ENCODE results near the gene PKP1.

DNA sequence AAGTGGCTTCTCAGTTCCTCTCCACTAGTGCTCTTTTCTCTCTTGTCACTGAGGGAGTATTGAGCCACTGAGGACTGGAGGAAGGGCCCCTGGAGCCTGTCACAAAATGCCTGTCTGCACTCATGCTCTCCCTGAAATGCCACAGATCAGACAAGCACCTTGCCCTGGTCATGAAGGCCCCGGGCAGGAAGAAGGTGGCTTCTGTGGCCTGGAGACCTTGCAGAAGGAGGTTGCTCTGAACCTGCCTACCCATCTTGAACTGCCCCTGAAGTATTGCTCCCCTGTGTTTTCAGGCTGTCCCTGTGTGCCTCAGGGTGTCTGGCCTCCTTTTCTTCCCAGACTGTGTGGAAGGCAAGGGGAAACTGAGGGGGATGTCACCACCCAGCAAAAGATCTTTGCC is 3.1 kb downstream of the PKP1 start:
- TF ChIP-seq MXI1 (IDR thresholded peaks at IDR 0.05; ENCODE audit: low read depth, low read length) (no peak), EP300 (IDR thresholded peaks at IDR 0.05; ENCODE audit: borderline replicate concordance in 1 of 2, control insufficient read depth in 1 of 2, low read depth in 2 of 2, low read length in 2 of 2) (no peak), ZZZ3 (IDR thresholded peaks at IDR 0.05; ENCODE audit: control insufficient read depth, insufficient read length, low read depth) (no peak), POLR2AphosphoS5 (IDR thresholded peaks at IDR 0.05; ENCODE audit: low read length) (no peak), RFX5 (IDR thresholded peaks at IDR 0.05; ENCODE audit: low read depth, low read length) (no peak)
- TF ChIP-seq, protein P1, sequence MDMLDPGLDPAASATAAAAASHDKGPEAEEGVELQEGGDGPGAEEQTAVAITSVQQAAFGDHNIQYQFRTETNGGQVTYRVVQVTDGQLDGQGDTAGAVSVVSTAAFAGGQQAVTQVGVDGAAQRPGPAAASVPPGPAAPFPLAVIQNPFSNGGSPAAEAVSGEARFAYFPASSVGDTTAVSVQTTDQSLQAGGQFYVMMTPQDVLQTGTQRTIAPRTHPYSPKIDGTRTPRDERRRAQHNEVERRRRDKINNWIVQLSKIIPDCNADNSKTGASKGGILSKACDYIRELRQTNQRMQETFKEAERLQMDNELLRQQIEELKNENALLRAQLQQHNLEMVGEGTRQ (IDR thresholded peaks at IDR 0.05; ENCODE audit: borderline replicate concordance, low read depth, low read length): no peak
- TF ChIP-seq, protein P2, sequence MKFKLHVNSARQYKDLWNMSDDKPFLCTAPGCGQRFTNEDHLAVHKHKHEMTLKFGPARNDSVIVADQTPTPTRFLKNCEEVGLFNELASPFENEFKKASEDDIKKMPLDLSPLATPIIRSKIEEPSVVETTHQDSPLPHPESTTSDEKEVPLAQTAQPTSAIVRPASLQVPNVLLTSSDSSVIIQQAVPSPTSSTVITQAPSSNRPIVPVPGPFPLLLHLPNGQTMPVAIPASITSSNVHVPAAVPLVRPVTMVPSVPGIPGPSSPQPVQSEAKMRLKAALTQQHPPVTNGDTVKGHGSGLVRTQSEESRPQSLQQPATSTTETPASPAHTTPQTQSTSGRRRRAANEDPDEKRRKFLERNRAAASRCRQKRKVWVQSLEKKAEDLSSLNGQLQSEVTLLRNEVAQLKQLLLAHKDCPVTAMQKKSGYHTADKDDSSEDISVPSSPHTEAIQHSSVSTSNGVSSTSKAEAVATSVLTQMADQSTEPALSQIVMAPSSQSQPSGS (IDR thresholded peaks at IDR 0.05; ENCODE audit: low read length): no peak
- TF ChIP-seq, protein P3, sequence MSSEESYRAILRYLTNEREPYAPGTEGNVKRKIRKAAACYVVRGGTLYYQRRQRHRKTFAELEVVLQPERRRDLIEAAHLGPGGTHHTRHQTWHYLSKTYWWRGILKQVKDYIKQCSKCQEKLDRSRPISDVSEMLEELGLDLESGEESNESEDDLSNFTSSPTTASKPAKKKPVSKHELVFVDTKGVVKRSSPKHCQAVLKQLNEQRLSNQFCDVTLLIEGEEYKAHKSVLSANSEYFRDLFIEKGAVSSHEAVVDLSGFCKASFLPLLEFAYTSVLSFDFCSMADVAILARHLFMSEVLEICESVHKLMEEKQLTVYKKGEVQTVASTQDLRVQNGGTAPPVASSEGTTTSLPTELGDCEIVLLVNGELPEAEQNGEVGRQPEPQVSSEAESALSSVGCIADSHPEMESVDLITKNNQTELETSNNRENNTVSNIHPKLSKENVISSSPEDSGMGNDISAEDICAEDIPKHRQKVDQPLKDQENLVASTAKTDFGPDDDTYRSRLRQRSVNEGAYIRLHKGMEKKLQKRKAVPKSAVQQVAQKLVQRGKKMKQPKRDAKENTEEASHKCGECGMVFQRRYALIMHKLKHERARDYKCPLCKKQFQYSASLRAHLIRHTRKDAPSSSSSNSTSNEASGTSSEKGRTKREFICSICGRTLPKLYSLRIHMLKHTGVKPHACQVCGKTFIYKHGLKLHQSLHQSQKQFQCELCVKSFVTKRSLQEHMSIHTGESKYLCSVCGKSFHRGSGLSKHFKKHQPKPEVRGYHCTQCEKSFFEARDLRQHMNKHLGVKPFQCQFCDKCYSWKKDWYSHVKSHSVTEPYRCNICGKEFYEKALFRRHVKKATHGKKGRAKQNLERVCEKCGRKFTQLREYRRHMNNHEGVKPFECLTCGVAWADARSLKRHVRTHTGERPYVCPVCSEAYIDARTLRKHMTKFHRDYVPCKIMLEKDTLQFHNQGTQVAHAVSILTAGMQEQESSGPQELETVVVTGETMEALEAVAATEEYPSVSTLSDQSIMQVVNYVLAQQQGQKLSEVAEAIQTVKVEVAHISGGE (CRISPR knock-in tag; IDR thresholded peaks at IDR 0.05): no peak
